RWPE2 (cell line): Measurements from ENCODE around the gene C4orf51.
A peak's percentile ranks its signal among the peaks of the same experiment; 100 is the strongest.

ENCODE experiments used
- ATAC-seq: fragments of 200-7000 bp; cut with Tn5 transposase; 3 replicates; pipeline ENCODE4 v1.9.1; 2021; ENCODE audit warnings: low read depth
- DNase-seq: peaks from one replicate; pipeline ENCODE4 v3.0.0-alpha.2; 2020; ENCODE audit warnings: low spot score
- H3K27ac ChIP-seq: fragments of 450-650 bp; 2 replicates; pipeline ENCODE4 v1.5.1; 2017; ENCODE audit warnings: mild to moderate bottlenecking; ENCODE audit not compliant: poor library complexity, severe bottlenecking
- H3K27me3 ChIP-seq: fragments of 250-450 bp; sonication (Bioruptor Pico); 2 replicates; pipeline ENCODE4 v1.5.1; 2021; ENCODE audit warnings: mild to moderate bottlenecking, moderate library complexity; ENCODE audit not compliant: insufficient read depth, poor library complexity, severe bottlenecking
- H3K36me3 ChIP-seq: fragments of 250-450 bp; sonication (Bioruptor Pico); 2 replicates; pipeline ENCODE4 v1.5.1; 2020; ENCODE audit warnings: low read depth, mild to moderate bottlenecking, moderate library complexity
- H3K4me1 ChIP-seq: fragments of 250-450 bp; sonication (Bioruptor Pico); 2 replicates; pipeline ENCODE4 v1.5.1; 2021; ENCODE audit warnings: mild to moderate bottlenecking, moderate library complexity; ENCODE audit not compliant: insufficient read depth, poor library complexity, severe bottlenecking
- H3K4me3 ChIP-seq: fragments of 250-450 bp; sonication (Bioruptor Pico); 2 replicates; pipeline ENCODE4 v1.5.1; 2021; ENCODE audit warnings: mild to moderate bottlenecking, moderate library complexity; ENCODE audit not compliant: severe bottlenecking
- H3K9me3 ChIP-seq: fragments of 250-450 bp; sonication (Bioruptor Pico); 2 replicates; pipeline ENCODE4 v1.5.1; 2021; ENCODE audit warnings: mild to moderate bottlenecking, moderate library complexity; ENCODE audit not compliant: severe bottlenecking
- CTCF ChIP-seq: fragments of 450-650 bp; IDR thresholded peaks from one replicate; pipeline ENCODE4 v1.5.1; 2017; ENCODE audit warnings: mild to moderate bottlenecking, moderate library complexity; ENCODE audit not compliant: poor library complexity, severe bottlenecking

Gene C4orf51

GRCh38 chr4:145772347-145772746, 92.4 kb downstream of the C4orf51 start:
- no peaks in the 10 kb centered on the region for H3K9me3 ChIP-seq
- H3K27me3 ChIP-seq: no peaks in the 10 kb centered on the region
- no peak overlapping the region for H3K27ac ChIP-seq
- H3K36me3 ChIP-seq: peaks cover 10% of the 10 kb centered on the region
- DNase-seq (no peak), ATAC-seq (no peak)
- no peak overlapping the region for H3K4me3 ChIP-seq
- no peaks in the 10 kb centered on the region for H3K4me1 ChIP-seq
- TF ChIP-seq CTCF: no peak

- no peak for TF ChIP-seq CTCF
- ATAC-seq (no peak), DNase-seq (no peak)
- no peaks in the 10 kb centered on the region for H3K4me1 ChIP-seq
- H3K27me3 ChIP-seq: no peaks in the 10 kb centered on the region
- H3K9me3 ChIP-seq: no peaks in the 10 kb centered on the region
- H3K27ac ChIP-seq: no peak overlapping the region
- no peak overlapping the region for H3K4me3 ChIP-seq
- peaks cover 8% of the 10 kb centered on the region for H3K36me3 ChIP-seq
Observed at GRCh38 chr4:145773581-145774234, 93.8 kb downstream of the C4orf51 start.

DNA sequence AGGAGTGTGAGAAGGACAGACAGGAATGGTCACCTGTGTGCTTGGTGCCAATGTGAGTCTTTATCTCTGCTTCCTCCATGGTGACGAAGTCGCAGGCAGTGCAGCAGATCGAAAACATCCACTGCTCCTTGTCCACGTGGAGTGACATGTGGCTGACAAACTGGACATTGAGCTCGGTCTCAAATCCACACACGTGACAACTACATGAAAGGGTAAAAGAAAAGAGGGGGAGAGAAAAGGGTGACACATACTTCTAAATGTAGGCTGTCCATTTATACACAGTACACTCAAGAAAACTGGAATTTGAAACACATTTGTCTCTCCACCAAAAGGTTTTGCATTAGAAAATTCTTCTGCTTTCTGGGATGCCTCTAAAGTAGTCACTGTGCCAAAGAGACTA, 94.5 kb downstream of the C4orf51 start:
- H3K27me3 ChIP-seq: no peaks in the 10 kb centered on the region
- H3K36me3 ChIP-seq: peaks cover 8% of the 10 kb centered on the region
- no peaks in the 10 kb centered on the region for H3K9me3 ChIP-seq
- no peak for ATAC-seq
- TF ChIP-seq CTCF: no peak
- H3K27ac ChIP-seq: no peak overlapping the region
- no peak for DNase-seq
- no peak overlapping the region for H3K4me3 ChIP-seq
- no peaks in the 10 kb centered on the region for H3K4me1 ChIP-seq

- H3K4me3 ChIP-seq: no peak overlapping the region
- no peak for TF ChIP-seq CTCF
- H3K4me1 ChIP-seq: no peaks in the 10 kb centered on the region
- no peak for DNase-seq
- no peak overlapping the region for H3K27ac ChIP-seq
- 0 out of 3 replicates have a peak, but pooled peaks have one; percentile 25 for ATAC-seq
- no peaks in the 10 kb centered on the region for H3K9me3 ChIP-seq
- H3K36me3 ChIP-seq: peaks cover 8% of the 10 kb centered on the region
- H3K27me3 ChIP-seq: no peaks in the 10 kb centered on the region
Observed at GRCh38 chr4:145775406-145775805, 95.5 kb downstream of the C4orf51 start.

DNA sequence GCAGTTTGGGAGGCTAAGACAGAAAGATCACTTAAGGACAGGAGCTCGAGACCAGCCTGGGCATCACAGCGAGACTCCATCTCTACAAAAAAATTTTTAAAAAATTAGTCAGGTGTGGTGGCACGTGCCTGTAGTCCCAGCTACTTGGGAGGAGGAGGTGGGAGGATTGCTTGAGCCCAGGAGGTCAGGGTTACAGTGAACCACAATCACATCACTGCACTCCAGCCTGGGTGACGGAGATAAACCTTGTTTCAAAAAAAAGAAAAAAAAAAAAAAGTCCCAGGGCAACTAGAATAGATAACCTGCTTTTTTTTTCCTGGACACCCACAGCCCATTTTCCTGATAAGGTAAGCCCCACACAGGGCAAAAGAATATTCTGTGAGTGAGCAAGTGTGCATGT, 96.3 kb downstream of the C4orf51 start:
- peaks cover 8% of the 10 kb centered on the region for H3K36me3 ChIP-seq
- H3K27me3 ChIP-seq: no peaks in the 10 kb centered on the region
- no peaks in the 10 kb centered on the region for H3K9me3 ChIP-seq
- no peak overlapping the region for H3K27ac ChIP-seq
- no peak overlapping the region for H3K4me3 ChIP-seq
- H3K4me1 ChIP-seq: no peaks in the 10 kb centered on the region
- ATAC-seq (no peak), DNase-seq (no peak)
- TF ChIP-seq CTCF: no peak
